Brain microvascular endothelial cell (primary cell): Measurements from ENCODE around the gene HSP90AA1.

Experiments
- DNase-seq: peaks from one replicate; pipeline ENCODE4 v3.0.0-alpha.2; 2020
- H3K27ac ChIP-seq: fragments of 250-450 bp; sonication (Bioruptor Pico); 2 replicates; pipeline ENCODE4 v1.5.1; 2020; ENCODE audit warnings: mild to moderate bottlenecking, moderate library complexity
- H3K27me3 ChIP-seq: fragments of 250-450 bp; sonication (Bioruptor Pico); replicated peaks from 2 replicates; pipeline ENCODE4 v1.5.1; 2020; ENCODE audit warnings: mild to moderate bottlenecking
- H3K36me3 ChIP-seq: fragments of 250-450 bp; sonication (Bioruptor Pico); replicated peaks from 2 replicates; pipeline ENCODE4 v1.5.1; 2020; ENCODE audit warnings: mild to moderate bottlenecking
- H3K4me3 ChIP-seq: 2 replicates; pipeline ENCODE4 v1.5.1; 2011; ENCODE audit warnings: low read depth, mild to moderate bottlenecking, control low read depth, low read length, moderate library complexity
- in situ Hi-C: cut with HindIII; loops from 2 replicates; pipeline ENCODE4 v1.10.0; 2017; ENCODE audit warnings: low sequenced_read_pairs, low pct_ligation_motif_present
- TF ChIP-seq, protein P1 (sequence below): IDR thresholded peaks from 2 replicates; pipeline ENCODE4 v1.5.1; 2011; ENCODE audit warnings: low read depth, mild to moderate bottlenecking, moderate library complexity, low read length, control low read depth, inconsistent platforms; ENCODE audit errors: missing control alignments

Gene HSP90AA1

DNA sequence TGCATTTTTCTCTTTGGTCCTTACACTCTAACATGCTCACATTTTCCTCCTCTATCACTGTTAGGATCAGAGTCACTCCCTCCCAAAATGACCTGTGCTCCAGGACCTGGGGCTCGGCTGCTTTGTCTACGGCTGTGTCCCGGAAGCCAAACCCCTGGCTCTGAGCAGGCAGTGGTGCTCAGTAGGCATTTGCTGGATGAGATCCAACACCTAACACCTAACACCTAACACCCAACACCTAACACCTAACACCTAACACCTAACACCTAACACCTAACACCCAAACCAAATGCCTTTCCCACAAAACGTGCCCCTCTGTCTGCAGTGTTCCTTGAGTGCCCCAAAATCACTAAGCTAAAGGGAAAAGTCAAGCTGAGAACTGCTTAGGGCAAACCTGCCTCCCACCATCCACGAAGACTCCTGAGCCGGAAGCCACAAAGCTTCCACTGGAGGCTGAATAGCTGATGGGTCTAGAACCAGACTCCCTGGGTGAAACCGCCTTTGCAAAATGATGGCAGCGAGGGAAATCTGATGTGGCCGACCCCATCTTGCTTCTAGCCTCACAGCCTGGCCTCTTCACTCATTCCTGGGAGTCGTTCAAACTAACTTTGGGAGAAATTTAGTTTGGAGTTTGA, 29.2 kb downstream of the HSP90AA1 start:
- no peaks in the 10 kb centered on the region for H3K27me3 ChIP-seq
- H3K27ac ChIP-seq = no peak overlapping the region
- in situ Hi-C loops = no loop called here
- no peak for DNase-seq
- peaks cover 27% of the 10 kb centered on the region for H3K36me3 ChIP-seq
- TF ChIP-seq, protein P1, sequence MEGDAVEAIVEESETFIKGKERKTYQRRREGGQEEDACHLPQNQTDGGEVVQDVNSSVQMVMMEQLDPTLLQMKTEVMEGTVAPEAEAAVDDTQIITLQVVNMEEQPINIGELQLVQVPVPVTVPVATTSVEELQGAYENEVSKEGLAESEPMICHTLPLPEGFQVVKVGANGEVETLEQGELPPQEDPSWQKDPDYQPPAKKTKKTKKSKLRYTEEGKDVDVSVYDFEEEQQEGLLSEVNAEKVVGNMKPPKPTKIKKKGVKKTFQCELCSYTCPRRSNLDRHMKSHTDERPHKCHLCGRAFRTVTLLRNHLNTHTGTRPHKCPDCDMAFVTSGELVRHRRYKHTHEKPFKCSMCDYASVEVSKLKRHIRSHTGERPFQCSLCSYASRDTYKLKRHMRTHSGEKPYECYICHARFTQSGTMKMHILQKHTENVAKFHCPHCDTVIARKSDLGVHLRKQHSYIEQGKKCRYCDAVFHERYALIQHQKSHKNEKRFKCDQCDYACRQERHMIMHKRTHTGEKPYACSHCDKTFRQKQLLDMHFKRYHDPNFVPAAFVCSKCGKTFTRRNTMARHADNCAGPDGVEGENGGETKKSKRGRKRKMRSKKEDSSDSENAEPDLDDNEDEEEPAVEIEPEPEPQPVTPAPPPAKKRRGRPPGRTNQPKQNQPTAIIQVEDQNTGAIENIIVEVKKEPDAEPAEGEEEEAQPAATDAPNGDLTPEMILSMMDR = no peak
- no peak overlapping the region for H3K4me3 ChIP-seq

DNA sequence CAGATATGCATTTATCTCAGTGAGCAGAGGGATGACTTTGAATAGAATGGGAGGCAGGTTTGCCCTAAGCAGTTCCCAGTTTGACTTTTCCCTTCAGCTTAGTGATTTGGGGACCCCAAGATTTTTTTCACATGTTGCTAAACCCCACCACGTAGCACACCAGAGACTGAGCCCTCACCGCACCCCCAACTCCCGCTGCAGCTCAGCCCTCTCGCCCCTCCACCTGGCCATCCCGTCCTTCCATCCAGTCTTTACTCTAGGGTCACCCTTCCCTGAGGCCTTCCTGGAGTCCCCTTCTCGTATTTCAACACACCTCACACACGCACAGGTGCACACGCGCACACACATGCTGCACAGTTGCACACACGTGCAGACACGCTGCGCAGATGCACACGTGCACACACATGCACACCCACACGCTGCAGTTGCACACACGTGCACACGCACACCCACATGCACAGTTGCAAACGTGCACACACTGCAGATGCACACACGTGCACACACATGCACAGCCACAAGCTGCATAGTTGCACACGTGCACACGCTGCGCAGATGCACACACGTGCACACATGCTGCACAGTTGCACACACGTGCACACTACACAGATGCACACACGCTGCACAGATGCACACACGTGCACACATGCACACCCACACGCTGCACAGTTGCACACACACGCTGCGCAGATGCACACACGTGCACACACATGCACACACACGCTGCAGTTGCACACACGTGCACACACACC, 30.0 kb downstream of the HSP90AA1 start:
- in situ Hi-C loops = no loop called here
- no peak for DNase-seq
- TF ChIP-seq, protein P1 = no peak
- Histone ChIP-seq H3K27me3 (no peaks in the 10 kb centered on the region), H3K27ac (no peak overlapping the region), H3K4me3 (no peak overlapping the region), H3K36me3 (peaks cover 34% of the 10 kb centered on the region)

GRCh38 chr14:102055181-102055901, 31.5 kb downstream of the HSP90AA1 start:
- TF ChIP-seq, protein P1 = no peak
- Histone ChIP-seq H3K27me3 (no peaks in the 10 kb centered on the region), H3K4me3 (no peak overlapping the region), H3K27ac (no peak overlapping the region), H3K36me3 (peaks cover 48% of the 10 kb centered on the region)
- in situ Hi-C loops = no loop called here
- DNase-seq = peak; percentile 54

GRCh38 chr14:102052522-102052921, 34.3 kb downstream of the HSP90AA1 start:
- peaks cover 76% of the 10 kb centered on the region for H3K36me3 ChIP-seq
- H3K4me3 ChIP-seq = no peak overlapping the region

DNA sequence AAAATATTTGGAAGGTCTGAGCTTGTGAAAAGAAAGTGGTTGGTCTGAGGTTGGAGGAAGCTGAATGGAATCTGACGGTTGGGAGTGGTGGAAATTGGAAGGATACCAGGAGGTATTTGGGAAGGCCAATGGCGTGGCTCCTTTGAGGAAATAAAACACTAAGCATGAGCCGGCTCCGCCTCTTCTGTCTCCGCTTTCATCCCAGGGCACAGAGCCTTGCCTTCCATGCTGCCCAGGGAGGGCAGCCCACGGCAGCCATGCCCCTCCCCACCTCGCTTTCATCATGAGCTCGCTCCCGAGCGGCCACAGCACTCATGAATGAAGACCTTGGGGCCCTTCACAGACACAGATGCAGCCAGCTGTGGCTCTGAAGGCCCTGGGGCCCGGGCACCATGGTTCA, 36.2 kb downstream of the HSP90AA1 start:
- H3K27ac ChIP-seq = no peak overlapping the region
- H3K27me3 ChIP-seq = no peaks in the 10 kb centered on the region
- TF ChIP-seq, protein P1 = no peak
- DNase-seq = no peak
- H3K36me3 ChIP-seq = peaks cover 86% of the 10 kb centered on the region
- in situ Hi-C loops = no loop called here
- no peak overlapping the region for H3K4me3 ChIP-seq

More at GRCh38 chr14:102052522-102052921, 34.3 kb downstream of the HSP90AA1 start:
- H3K27ac ChIP-seq = no peak overlapping the region
- TF ChIP-seq, protein P1 = no peak
- no peaks in the 10 kb centered on the region for H3K27me3 ChIP-seq
- in situ Hi-C loops = no loop called here
- DNase-seq = no peak
